Effector CD8-positive, alpha-beta T cell (primary cell): ENCODE results near the gene TSPY9.
"Not testable (repeated sequence)": the region's sequence is repeated elsewhere in the genome, so short reads cannot be mapped to it uniquely, and the experiment has no call there.

Source experiments
- DNase-seq: peaks from one replicate; lab custom pipeline; 2025; lab: John Stamatoyannopoulos, UW
- total RNA-seq, 4 experiments: gene quantifications; one replicate each; lab custom pipeline; 2026; lab: John Stamatoyannopoulos, UW

TSPY9 gene
- 0 reads per million in 4 experiments for total RNA-seq

- DNase-seq = not testable (repeated sequence)
Observed at GRCh38 chrY:9486967-9487366, at the start of gene TSPY9. Gene TSPY9 (plus strand): TSS chrY:9487267. CDS start chrY:9487313, 46 bp downstream.

- DNase-seq = not testable (repeated sequence)
Observed at GRCh38 chrY:9466655-9467054, 20.4 kb upstream of the TSPY9 start, which contains the start of gene TSPY1. Gene TSPY1 (plus strand): TSS chrY:9466955. CDS start chrY:9467001, 46 bp downstream.

GRCh38 chrY:9504396-9504795, 17.3 kb downstream of the TSPY9 start:
- not testable (repeated sequence) for DNase-seq

GRCh38 chrY:9516287-9516686, 29.2 kb downstream of the TSPY9 start:
- not testable (repeated sequence) for DNase-seq

- DNase-seq = not testable (repeated sequence)
Observed at GRCh38 chrY:9527580-9527979, 40.5 kb downstream of the TSPY9 start, which contains the start of gene TSPY10. Gene TSPY10 (plus strand): TSS chrY:9527880. CDS start chrY:9527926, 46 bp downstream.
